ENCODE measurements around the gene RNF187. TPM values are rescaled to one million over a fixed set of nuclear protein-coding genes. Genes with fewer than 3 reads are reported as not detected.

Gene RNF187
- total and polyA plus RNA-seq, 2 of the 13 experiments (the other 11 are each of a cell fraction or from before 2014, with no cell fraction given), result 41.3 to 59.4 TPM

DNA sequence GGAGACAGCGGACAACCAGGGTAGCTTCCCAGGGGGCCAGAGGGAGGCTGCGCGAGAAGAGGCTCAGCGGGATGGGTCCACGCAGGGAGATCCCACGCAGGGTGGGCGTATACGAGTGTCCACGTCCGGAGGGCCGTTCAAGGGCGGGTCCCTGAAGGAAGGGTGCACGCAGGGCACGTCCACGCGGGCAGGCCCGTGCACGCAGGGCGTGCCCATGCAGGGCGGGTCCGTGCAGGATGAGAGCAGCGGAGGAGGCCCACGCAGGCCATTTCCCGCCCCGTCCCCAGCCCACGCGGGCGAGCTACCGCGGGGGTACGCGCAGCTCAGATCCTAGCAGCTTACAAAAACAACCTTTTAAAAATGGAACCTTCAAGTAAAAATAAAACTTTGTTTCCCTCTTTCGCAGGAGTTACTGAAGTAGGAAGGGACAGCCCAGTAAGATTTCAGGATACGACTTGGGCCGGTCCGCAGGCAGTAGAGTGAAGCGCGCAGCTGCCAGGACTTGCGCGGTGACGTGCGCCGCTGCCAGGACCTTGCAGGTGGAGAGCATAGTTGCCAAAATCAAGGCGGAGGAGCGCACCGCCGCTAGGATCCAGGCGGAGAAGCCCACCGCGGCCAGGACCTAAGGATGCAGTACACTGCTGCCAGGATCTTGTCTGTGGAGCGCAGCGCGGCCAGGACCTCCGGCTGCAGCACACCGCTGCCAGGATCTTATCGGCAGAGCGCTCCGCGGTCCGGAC lies 416 bp upstream of the RNF187 start (continued):
- no peak for TF ChIP-seq CEBPZ (IDR thresholded peaks at IDR 0.05; ENCODE audit: low read length)
- no peak for TF ChIP-seq USF2 (IDR thresholded peaks at IDR 0.05; ENCODE audit: low read depth, low read length)
- no peak for TF ChIP-seq USF2 (CRISPR knock-in tag; IDR thresholded peaks at IDR 0.05; ENCODE audit: borderline replicate concordance)
- TF ChIP-seq HES4 (CRISPR knock-in tag; IDR thresholded peaks at IDR 0.05; ENCODE audit: borderline replicate concordance), result peak; percentile 76; the same call in 1 of the 2 replicates
- TF ChIP-seq TSC22D2 (CRISPR knock-in tag; IDR thresholded peaks at IDR 0.05; ENCODE audit: borderline replicate concordance), result 0 out of 2 replicates have a peak, but pooled peaks have one; percentile 74
- no peak for TF ChIP-seq ZEB1 (IDR thresholded peaks at IDR 0.05; ENCODE audit: insufficient replicate concordance, low read depth)
- TF ChIP-seq ZNF75D (CRISPR knock-in tag; IDR thresholded peaks at IDR 0.05; ENCODE audit: borderline replicate concordance), result no peak
- TF ChIP-seq SALL2 (CRISPR knock-in tag; IDR thresholded peaks at IDR 0.05), result peak; percentile 72; the same call in 1 of the 2 replicates
- no peak for TF ChIP-seq MBNL3 (CRISPR knock-in tag; conservative IDR thresholded peaks at IDR 0.05)
- TF ChIP-seq ZBTB21 (CRISPR knock-in tag; IDR thresholded peaks at IDR 0.05), result 0 out of 2 replicates have a peak, but pooled peaks have one; percentile 30
- 0 out of 2 replicates have a peak, but pooled peaks have one; percentile 47 for TF ChIP-seq ZZZ3 (CRISPR knock-in tag; IDR thresholded peaks at IDR 0.05; ENCODE audit: borderline replicate concordance)
- TF ChIP-seq ZNF720 (CRISPR knock-in tag; IDR thresholded peaks at IDR 0.05), result no peak
- TF ChIP-seq PHF20 (CRISPR knock-in tag; IDR thresholded peaks at IDR 0.05), result peak; percentile 78
- peak; percentile 92 for TF ChIP-seq YEATS4 (CRISPR knock-in tag; IDR thresholded peaks at IDR 0.05; ENCODE audit: borderline replicate concordance)
- peak; percentile 18; the same call in 1 of the 2 replicates for TF ChIP-seq TBP (CRISPR knock-in tag; IDR thresholded peaks at IDR 0.05)
- peak; percentile 84; the same call in 1 of the 2 replicates for TF ChIP-seq ZNF512B (CRISPR knock-in tag; IDR thresholded peaks at IDR 0.05; ENCODE audit: borderline replicate concordance)
- 0 out of 2 replicates have a peak, but pooled peaks have one; percentile 58 for TF ChIP-seq SIX4 (CRISPR knock-in tag; IDR thresholded peaks at IDR 0.05)
- TF ChIP-seq, protein P1, sequence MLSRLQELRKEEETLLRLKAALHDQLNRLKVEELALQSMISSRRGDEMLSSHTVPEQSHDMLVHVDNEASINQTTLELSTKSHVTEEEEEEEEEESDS (CRISPR knock-in tag; IDR thresholded peaks at IDR 0.05; ENCODE audit: borderline replicate concordance), result 0 out of 2 replicates have a peak, but pooled peaks have one; percentile 75
